HEK293 (cell line): Measurements from ENCODE around the gene COX6A2.

Experiments
- CTCF ChIA-PET: fragments of 350-600 bp; formaldehyde crosslinking; extraction: SDS; loops from one replicate; lab custom pipeline; 2021; ENCODE audit warnings: antibody characterized with exemption; lab: Yijun Ruan, JAX
- POLR2A ChIA-PET: fragments of 300-600 bp; formaldehyde crosslinking; extraction: SDS; loops from one replicate; lab custom pipeline; 2020; ENCODE audit warnings: antibody characterized with exemption, inconsistent platforms; lab: Yijun Ruan, JAX
- H3K27ac ChIP-seq: fragments of 200-500 bp; sonication (Bioruptor generic); 2 replicates; pipeline ENCODE4 v1.5.1; 2014; ENCODE audit warnings: low read depth, low read length, control low read depth, inconsistent platforms; ENCODE audit errors: extremely low read depth
- H3K36me3 ChIP-seq, 2 experiments: fragments of 200-500 bp in 1 of 2; sonication (Bioruptor generic) in 1 of 2; 1 replicate in 1 of 2; 2 replicates in 1 of 2; pipeline ENCODE4 v1.5.1; 2014 to 2017; ENCODE audit warnings: inconsistent platforms in 2 of 2, low read length in 2 of 2; ENCODE audit not compliant: control insufficient read depth in 2 of 2, insufficient read depth in 1 of 2
- H3K4me1 ChIP-seq: fragments of 200-500 bp; sonication (Bioruptor generic); 2 replicates; pipeline ENCODE4 v1.5.1; 2014; ENCODE audit warnings: mild to moderate bottlenecking, low read length, inconsistent platforms; ENCODE audit not compliant: control insufficient read depth, insufficient read depth
- H3K4me3 ChIP-seq: 2 replicates; pipeline ENCODE4 v1.5.1; 2011; ENCODE audit warnings: low read depth, mild to moderate bottlenecking, control low read depth, low read length, moderate library complexity
- H3K9me3 ChIP-seq: fragments of 200-500 bp; sonication (Bioruptor generic); 2 replicates; pipeline ENCODE4 v1.5.1; 2014; ENCODE audit warnings: low read depth, low read length, inconsistent platforms; ENCODE audit not compliant: control insufficient read depth, insufficient read depth
- GFI1B ChIP-seq: fragments of 450-650 bp; formaldehyde crosslinking; IDR thresholded peaks from 2 replicates; pipeline ENCODE4 v1.5.1; 2016; ENCODE audit warnings: missing biosample characterization, missing genetic modification characterization
- GLIS2 ChIP-seq: fragments of 450-650 bp; formaldehyde crosslinking; IDR thresholded peaks from 2 replicates; pipeline ENCODE4 v1.5.1; 2016; ENCODE audit warnings: missing biosample characterization, missing genetic modification characterization
- KLF8 ChIP-seq: fragments of 450-650 bp; formaldehyde crosslinking; IDR thresholded peaks from 2 replicates; pipeline ENCODE4 v1.5.1; 2016; ENCODE audit warnings: missing biosample characterization, missing genetic modification characterization
- PRDM2 ChIP-seq: fragments of 450-650 bp; formaldehyde crosslinking; IDR thresholded peaks from 2 replicates; pipeline ENCODE4 v1.5.1; 2016; ENCODE audit warnings: missing biosample characterization, missing genetic modification characterization, borderline replicate concordance
- TRIM28 ChIP-seq: IDR thresholded peaks from 2 replicates; pipeline ENCODE4 v1.6.1; 2011; ENCODE audit warnings: low read length, control low read depth, borderline replicate concordance
- ZNF114 ChIP-seq: fragments of 450-650 bp; formaldehyde crosslinking; IDR thresholded peaks from 2 replicates; pipeline ENCODE4 v1.5.0; 2017; ENCODE audit warnings: missing biosample characterization, missing genetic modification characterization
- ZNF133 ChIP-seq: fragments of 450-650 bp; formaldehyde crosslinking; IDR thresholded peaks from 2 replicates; pipeline ENCODE4 v1.5.1; 2016; ENCODE audit warnings: missing biosample characterization, missing genetic modification characterization
- ZNF223 ChIP-seq: fragments of 450-650 bp; formaldehyde crosslinking; IDR thresholded peaks from 2 replicates; pipeline ENCODE4 v1.5.1; 2016; ENCODE audit warnings: missing biosample characterization, missing genetic modification characterization
- ZNF335 ChIP-seq: fragments of 450-650 bp; formaldehyde crosslinking; conservative IDR thresholded peaks from 2 replicates; pipeline ENCODE4 v1.5.1; 2016; ENCODE audit warnings: missing biosample characterization, missing genetic modification characterization
- ZNF423 ChIP-seq: fragments of 450-650 bp; formaldehyde crosslinking; IDR thresholded peaks from 2 replicates; pipeline ENCODE4 v1.5.1; 2016; ENCODE audit warnings: missing biosample characterization, missing genetic modification characterization
- ZNF768 ChIP-seq: fragments of 450-650 bp; formaldehyde crosslinking; IDR thresholded peaks from 2 replicates; pipeline ENCODE4 v1.5.1; 2018; ENCODE audit warnings: missing biosample characterization, mild to moderate bottlenecking, missing genetic modification characterization
- ZNF776 ChIP-seq: fragments of 450-650 bp; formaldehyde crosslinking; IDR thresholded peaks from 2 replicates; pipeline ENCODE4 v1.5.0; 2017; ENCODE audit warnings: missing biosample characterization, missing genetic modification characterization, borderline replicate concordance
- ZNF843 ChIP-seq: fragments of 450-650 bp; formaldehyde crosslinking; IDR thresholded peaks from 2 replicates; pipeline ENCODE4 v1.5.1; 2016; ENCODE audit warnings: missing biosample characterization, missing genetic modification characterization
- TF ChIP-seq, protein P1 (sequence below): fragments of 450-650 bp; formaldehyde crosslinking; IDR thresholded peaks from 2 replicates; pipeline ENCODE4 v1.5.1; 2016; ENCODE audit warnings: missing biosample characterization, missing genetic modification characterization
- TF ChIP-seq, protein P2 (sequence below): fragments of 450-650 bp; formaldehyde crosslinking; IDR thresholded peaks from 2 replicates; pipeline ENCODE4 v1.5.1; 2017; ENCODE audit warnings: missing biosample characterization, missing genetic modification characterization
- TF ChIP-seq, protein P3 (sequence below): fragments of 450-650 bp; formaldehyde crosslinking; IDR thresholded peaks from 2 replicates; pipeline ENCODE4 v1.5.1; 2016; ENCODE audit warnings: missing biosample characterization, missing genetic modification characterization
- TF ChIP-seq, protein P4 (sequence below): fragments of 450-650 bp; formaldehyde crosslinking; IDR thresholded peaks from 2 replicates; pipeline ENCODE4 v1.5.1; 2017; ENCODE audit warnings: missing biosample characterization, missing genetic modification characterization
- TF ChIP-seq, protein P5 (sequence below): fragments of 450-650 bp; formaldehyde crosslinking; IDR thresholded peaks from 2 replicates; pipeline ENCODE4 v1.5.1; 2016; ENCODE audit warnings: missing biosample characterization, missing genetic modification characterization
- TF ChIP-seq, protein P6 (sequence below): fragments of 450-650 bp; IDR thresholded peaks from 2 replicates; pipeline ENCODE4 v1.5.1; 2018; ENCODE audit warnings: missing biosample characterization, missing genetic modification characterization

Gene COX6A2

GRCh38 chr16:31401436-31401835 lies 26.7 kb downstream of the COX6A2 start:
- H3K4me3 ChIP-seq = no peak overlapping the region
- no peaks in the 10 kb centered on the region for H3K4me1 ChIP-seq
- ChIA-PET CTCF (interaction anchor here (0.5 kb wide), 1 partner anchor 364 kb away, joined by 3 read pairs; no protein-coding TSS in a partner anchor), POLR2A (no interaction called here)
- H3K9me3 ChIP-seq = no peaks in the 10 kb centered on the region
- no peak overlapping the region for H3K27ac ChIP-seq
- peaks cover 0 to 36% of the 10 kb centered on the region in 2 experiments; a peak in 1 of 3 replicates for H3K36me3 ChIP-seq
- TF ChIP-seq ZNF423 (tag by site-specific recombination) = no peak
- TF ChIP-seq KLF8 (tag by site-specific recombination) = no peak
- no peak for TF ChIP-seq PRDM2 (tag by site-specific recombination)
- no peak for TF ChIP-seq ZNF133 (tag by site-specific recombination)
- no peak for TF ChIP-seq TRIM28
- no peak for TF ChIP-seq ZNF768
- TF ChIP-seq, protein P1, sequence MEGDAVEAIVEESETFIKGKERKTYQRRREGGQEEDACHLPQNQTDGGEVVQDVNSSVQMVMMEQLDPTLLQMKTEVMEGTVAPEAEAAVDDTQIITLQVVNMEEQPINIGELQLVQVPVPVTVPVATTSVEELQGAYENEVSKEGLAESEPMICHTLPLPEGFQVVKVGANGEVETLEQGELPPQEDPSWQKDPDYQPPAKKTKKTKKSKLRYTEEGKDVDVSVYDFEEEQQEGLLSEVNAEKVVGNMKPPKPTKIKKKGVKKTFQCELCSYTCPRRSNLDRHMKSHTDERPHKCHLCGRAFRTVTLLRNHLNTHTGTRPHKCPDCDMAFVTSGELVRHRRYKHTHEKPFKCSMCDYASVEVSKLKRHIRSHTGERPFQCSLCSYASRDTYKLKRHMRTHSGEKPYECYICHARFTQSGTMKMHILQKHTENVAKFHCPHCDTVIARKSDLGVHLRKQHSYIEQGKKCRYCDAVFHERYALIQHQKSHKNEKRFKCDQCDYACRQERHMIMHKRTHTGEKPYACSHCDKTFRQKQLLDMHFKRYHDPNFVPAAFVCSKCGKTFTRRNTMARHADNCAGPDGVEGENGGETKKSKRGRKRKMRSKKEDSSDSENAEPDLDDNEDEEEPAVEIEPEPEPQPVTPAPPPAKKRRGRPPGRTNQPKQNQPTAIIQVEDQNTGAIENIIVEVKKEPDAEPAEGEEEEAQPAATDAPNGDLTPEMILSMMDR (tag by site-specific recombination) = no peak
- TF ChIP-seq, protein P2, sequence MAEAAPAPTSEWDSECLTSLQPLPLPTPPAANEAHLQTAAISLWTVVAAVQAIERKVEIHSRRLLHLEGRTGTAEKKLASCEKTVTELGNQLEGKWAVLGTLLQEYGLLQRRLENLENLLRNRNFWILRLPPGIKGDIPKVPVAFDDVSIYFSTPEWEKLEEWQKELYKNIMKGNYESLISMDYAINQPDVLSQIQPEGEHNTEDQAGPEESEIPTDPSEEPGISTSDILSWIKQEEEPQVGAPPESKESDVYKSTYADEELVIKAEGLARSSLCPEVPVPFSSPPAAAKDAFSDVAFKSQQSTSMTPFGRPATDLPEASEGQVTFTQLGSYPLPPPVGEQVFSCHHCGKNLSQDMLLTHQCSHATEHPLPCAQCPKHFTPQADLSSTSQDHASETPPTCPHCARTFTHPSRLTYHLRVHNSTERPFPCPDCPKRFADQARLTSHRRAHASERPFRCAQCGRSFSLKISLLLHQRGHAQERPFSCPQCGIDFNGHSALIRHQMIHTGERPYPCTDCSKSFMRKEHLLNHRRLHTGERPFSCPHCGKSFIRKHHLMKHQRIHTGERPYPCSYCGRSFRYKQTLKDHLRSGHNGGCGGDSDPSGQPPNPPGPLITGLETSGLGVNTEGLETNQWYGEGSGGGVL = no peak
- TF ChIP-seq ZNF335 (tag by site-specific recombination) = no peak
- TF ChIP-seq, protein P3, sequence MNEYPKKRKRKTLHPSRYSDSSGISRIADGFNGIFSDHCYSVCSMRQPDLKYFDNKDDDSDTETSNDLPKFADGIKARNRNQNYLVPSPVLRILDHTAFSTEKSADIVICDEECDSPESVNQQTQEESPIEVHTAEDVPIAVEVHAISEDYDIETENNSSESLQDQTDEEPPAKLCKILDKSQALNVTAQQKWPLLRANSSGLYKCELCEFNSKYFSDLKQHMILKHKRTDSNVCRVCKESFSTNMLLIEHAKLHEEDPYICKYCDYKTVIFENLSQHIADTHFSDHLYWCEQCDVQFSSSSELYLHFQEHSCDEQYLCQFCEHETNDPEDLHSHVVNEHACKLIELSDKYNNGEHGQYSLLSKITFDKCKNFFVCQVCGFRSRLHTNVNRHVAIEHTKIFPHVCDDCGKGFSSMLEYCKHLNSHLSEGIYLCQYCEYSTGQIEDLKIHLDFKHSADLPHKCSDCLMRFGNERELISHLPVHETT = no peak
- TF ChIP-seq ZNF776 (tag by site-specific recombination) = no peak
- TF ChIP-seq, protein P4, sequence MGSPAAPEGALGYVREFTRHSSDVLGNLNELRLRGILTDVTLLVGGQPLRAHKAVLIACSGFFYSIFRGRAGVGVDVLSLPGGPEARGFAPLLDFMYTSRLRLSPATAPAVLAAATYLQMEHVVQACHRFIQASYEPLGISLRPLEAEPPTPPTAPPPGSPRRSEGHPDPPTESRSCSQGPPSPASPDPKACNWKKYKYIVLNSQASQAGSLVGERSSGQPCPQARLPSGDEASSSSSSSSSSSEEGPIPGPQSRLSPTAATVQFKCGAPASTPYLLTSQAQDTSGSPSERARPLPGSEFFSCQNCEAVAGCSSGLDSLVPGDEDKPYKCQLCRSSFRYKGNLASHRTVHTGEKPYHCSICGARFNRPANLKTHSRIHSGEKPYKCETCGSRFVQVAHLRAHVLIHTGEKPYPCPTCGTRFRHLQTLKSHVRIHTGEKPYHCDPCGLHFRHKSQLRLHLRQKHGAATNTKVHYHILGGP (tag by site-specific recombination) = no peak
- TF ChIP-seq, protein P5, sequence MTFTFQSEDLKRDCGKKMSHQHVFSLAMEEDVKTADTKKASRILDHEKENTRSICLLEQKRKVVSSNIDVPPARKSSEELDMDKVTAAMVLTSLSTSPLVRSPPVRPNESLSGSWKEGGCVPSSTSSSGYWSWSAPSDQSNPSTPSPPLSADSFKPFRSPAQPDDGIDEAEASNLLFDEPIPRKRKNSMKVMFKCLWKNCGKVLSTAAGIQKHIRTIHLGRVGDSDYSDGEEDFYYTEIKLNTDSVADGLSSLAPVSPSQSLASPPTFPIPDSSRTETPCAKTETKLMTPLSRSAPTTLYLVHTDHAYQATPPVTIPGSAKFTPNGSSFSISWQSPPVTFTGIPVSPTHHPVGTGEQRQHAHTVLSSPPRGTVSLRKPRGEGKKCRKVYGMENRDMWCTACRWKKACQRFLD = no peak
- TF ChIP-seq, protein P6, sequence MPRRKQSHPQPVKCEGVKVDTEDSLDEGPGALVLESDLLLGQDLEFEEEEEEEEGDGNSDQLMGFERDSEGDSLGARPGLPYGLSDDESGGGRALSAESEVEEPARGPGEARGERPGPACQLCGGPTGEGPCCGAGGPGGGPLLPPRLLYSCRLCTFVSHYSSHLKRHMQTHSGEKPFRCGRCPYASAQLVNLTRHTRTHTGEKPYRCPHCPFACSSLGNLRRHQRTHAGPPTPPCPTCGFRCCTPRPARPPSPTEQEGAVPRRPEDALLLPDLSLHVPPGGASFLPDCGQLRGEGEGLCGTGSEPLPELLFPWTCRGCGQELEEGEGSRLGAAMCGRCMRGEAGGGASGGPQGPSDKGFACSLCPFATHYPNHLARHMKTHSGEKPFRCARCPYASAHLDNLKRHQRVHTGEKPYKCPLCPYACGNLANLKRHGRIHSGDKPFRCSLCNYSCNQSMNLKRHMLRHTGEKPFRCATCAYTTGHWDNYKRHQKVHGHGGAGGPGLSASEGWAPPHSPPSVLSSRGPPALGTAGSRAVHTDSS = no peak
- TF ChIP-seq ZNF843 (tag by site-specific recombination) = no peak
- TF ChIP-seq GFI1B = no peak
- no peak for TF ChIP-seq ZNF223
- TF ChIP-seq GLIS2 (tag by site-specific recombination) = no peak
- TF ChIP-seq ZNF114 (tag by site-specific recombination) = no peak
